Myocyte (in vitro differentiated cells): ENCODE data around the gene RAB44. TPM values are rescaled to one million over a fixed set of nuclear protein-coding genes. Genes with fewer than 3 reads are reported as not detected.

ENCODE experiments used
- DNase-seq: peaks from one replicate; pipeline ENCODE4 v3.0.0-alpha.2; 2012; ENCODE audit warnings: low read depth
- total RNA-seq: library from RNA; depleted of rRNA; stranded (reverse); fragments of >200 nt; gene quantifications from 2 replicates; pipeline ENCODE4 v1.2.3, GENCODE V29; 2014

RAB44 gene
- total RNA-seq, 1 donor from 2014 or later: not detected

- DNase-seq: peak; percentile 96
Measured at GRCh38 chr6:36669002-36669401, 28.6 kb upstream of the RAB44 start.

- DNase-seq: peak; percentile 33
Measured at GRCh38 chr6:36670271-36670670, 27.4 kb upstream of the RAB44 start.

- DNase-seq: no peak
Measured at GRCh38 chr6:36671687-36672375, 25.8 kb upstream of the RAB44 start.

GRCh38 chr6:36673882-36674281 is 23.7 kb upstream of the RAB44 start:
- no peak for DNase-seq

GRCh38 chr6:36674942-36675341 is 22.7 kb upstream of the RAB44 start:
- peak; percentile 79 for DNase-seq

- peak; percentile 76 for DNase-seq
Measured at GRCh38 chr6:36676141-36677058, 21.2 kb upstream of the RAB44 start.

- DNase-seq: peak; percentile 60
Measured at GRCh38 chr6:36677059-36677749, 20.4 kb upstream of the RAB44 start.

GRCh38 chr6:36677753-36678487 is 19.7 kb upstream of the RAB44 start:
- DNase-seq: peak; percentile 37

GRCh38 chr6:36678488-36679042 is 19.1 kb upstream of the RAB44 start, which contains the start of gene CDKN1A:
Gene CDKN1A, plus strand, starts transcription at chr6:36678714. Its CDS starts 5,388 bp downstream, at chr6:36684102.
- peak; percentile 96 for DNase-seq

GRCh38 chr6:36679043-36679833 is 18.4 kb upstream of the RAB44 start:
- peak; percentile 80 for DNase-seq

GRCh38 chr6:36682328-36683144 is 15.1 kb upstream of the RAB44 start:
- DNase-seq: peak; percentile 68

- DNase-seq: peak; percentile 27
Measured at GRCh38 chr6:36683145-36683655, 14.4 kb upstream of the RAB44 start.

- peak; percentile 18 for DNase-seq
Measured at GRCh38 chr6:36683656-36684446, 13.8 kb upstream of the RAB44 start.

GRCh38 chr6:36684447-36684812 is 13.2 kb upstream of the RAB44 start:
- DNase-seq: peak; percentile 22

GRCh38 chr6:36685166-36685924 is 12.3 kb upstream of the RAB44 start:
- peak; percentile 13 for DNase-seq

- peak; percentile 13 for DNase-seq
Measured at GRCh38 chr6:36685926-36686667, 11.5 kb upstream of the RAB44 start.
